Natural killer cell (primary cell): ENCODE data around the gene TMEM51. TPM values are rescaled to one million over a fixed set of nuclear protein-coding genes. Genes with fewer than 3 reads are reported as not detected.

Experiments used
- ATAC-seq, 3 donors: fragments of 150-1000 bp in 2 of 3; fragments of 200-7000 bp in 1 of 3; cut with Tn5 transposase; 1 replicate in 1 of 3; 2 replicates in 2 of 3; pipeline ENCODE4 v1.10.0; 2021; ENCODE audit warnings: mild to moderate bottlenecking in 2 of 3, moderate library complexity in 2 of 3
- DNase-seq, 2 donors: peaks; one replicate each; pipeline versions ENCODE4 v3.0.0 to v3.0.0-alpha.2; 2013 to 2021; ENCODE audit warnings: mixed read lengths in 1 of 2
- H3K27ac ChIP-seq: one replicate; pipeline ENCODE4 v1.5.1; 2013; ENCODE audit warnings: mild to moderate bottlenecking, low read length
- H3K27me3 ChIP-seq: one replicate; pipeline ENCODE4 v1.6.1; 2013; ENCODE audit warnings: low read length; ENCODE audit not compliant: control insufficient read depth, insufficient read depth
- H3K36me3 ChIP-seq: one replicate; pipeline ENCODE4 v1.6.1; 2013; ENCODE audit warnings: low read length; ENCODE audit not compliant: control insufficient read depth, insufficient read depth
- H3K4me1 ChIP-seq: one replicate; pipeline ENCODE4 v1.6.1; 2013; ENCODE audit warnings: low read length; ENCODE audit not compliant: control insufficient read depth, insufficient read depth
- H3K4me3 ChIP-seq: one replicate; pipeline ENCODE4 v1.5.1; 2013; ENCODE audit warnings: low read length
- H3K9me3 ChIP-seq: one replicate; pipeline ENCODE4 v1.6.1; 2013; ENCODE audit warnings: low read length; ENCODE audit not compliant: control insufficient read depth, insufficient read depth
- H3K27ac Mint-ChIP-seq, 2 donors: one replicate each; pipeline ENCODE4 v1.8.0; 2022; ENCODE audit warnings: mild to moderate bottlenecking in 2 of 2, mixed read lengths in 2 of 2, moderate library complexity in 1 of 2
- H3K27me3 Mint-ChIP-seq, 2 donors: one replicate each; pipeline ENCODE4 v1.8.0; 2022; ENCODE audit warnings: low read depth in 2 of 2, mixed read lengths in 2 of 2
- H3K36me3 Mint-ChIP-seq: one replicate; pipeline ENCODE4 v1.8.0; 2022; ENCODE audit warnings: mixed read lengths
- H3K4me1 Mint-ChIP-seq, 2 donors: one replicate each; pipeline ENCODE4 v1.8.0; 2022; ENCODE audit warnings: mixed read lengths in 2 of 2
- H3K4me3 Mint-ChIP-seq: one replicate; pipeline ENCODE4 v1.8.0; 2022; ENCODE audit warnings: mild to moderate bottlenecking, moderate library complexity, mixed read lengths
- H3K9me3 Mint-ChIP-seq, 2 donors: one replicate each; pipeline ENCODE4 v1.8.0; 2022; ENCODE audit warnings: mixed read lengths in 2 of 2
- CTCF ChIP-seq: fragments of 200-600 bp; IDR thresholded peaks from one replicate; pipeline ENCODE4 v1.8.0; 2022; ENCODE audit warnings: antibody characterized with exemption
- WGBS: methylation state at CpG from one replicate; pipeline ENCODE4 v1.1.7; 2013; ENCODE audit warnings: missing lambda C conversion rate; ENCODE audit not compliant: insufficient coverage; 5-methylcytosine and 5-hydroxymethylcytosine counted together
- intact Hi-C: fragments of 100-400 bp; cut with micrococcal nuclease; formaldehyde crosslinking; loops from one replicate; pipeline ENCODE4 v1.14.2; 2022
- total RNA-seq, 4 donors: library from RNA; stranded (reverse); fragments of 120-200 nt in 1 of 4; gene quantifications; one replicate each; pipeline versions ENCODE4 v1.2.3 to v1.2.4, GENCODE V29; 2013 to 2022

Gene TMEM51
- total RNA-seq, 3 donors from 2014 or later (not counting 1 experiment from before 2014, with no cell fraction given), result not detected

DNA sequence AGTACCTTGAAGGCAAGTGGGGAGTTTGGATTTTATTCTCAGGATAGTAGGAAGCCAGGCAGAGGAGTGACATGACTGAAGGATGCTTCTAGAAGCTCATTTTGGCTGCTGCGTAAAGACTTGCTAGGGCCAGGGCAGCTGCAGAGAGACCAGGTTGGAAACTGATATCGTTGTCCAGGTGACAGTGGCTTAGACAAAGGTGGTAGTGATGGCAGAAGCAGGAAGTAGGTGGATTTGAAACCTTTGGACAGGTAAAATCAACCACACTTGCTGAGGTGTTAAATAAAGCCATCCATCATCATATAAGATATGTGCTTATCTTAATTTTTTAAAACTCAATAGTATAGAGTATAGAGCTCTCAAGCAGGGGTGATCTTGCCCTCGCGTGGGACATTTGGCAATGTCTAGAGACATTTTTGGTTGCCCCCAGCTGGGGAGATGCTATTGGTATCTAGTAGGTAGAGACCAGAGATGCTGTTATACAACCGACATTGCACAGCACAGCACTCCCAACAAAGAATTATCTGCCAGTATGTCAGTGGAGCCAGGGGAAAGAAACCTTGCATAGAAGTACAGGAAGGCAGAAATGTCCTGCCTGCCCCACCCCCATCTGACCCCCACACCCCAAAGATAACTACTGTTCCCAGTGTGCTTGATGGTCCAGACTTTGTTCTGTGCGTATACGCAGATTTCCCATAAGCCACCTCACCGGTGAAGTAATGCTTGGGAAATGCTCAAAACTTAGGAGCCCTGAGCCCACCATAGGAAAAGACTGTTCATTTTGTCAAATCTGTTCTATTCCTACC, 31.1 kb downstream of the TMEM51 start:
- Mint-ChIP-seq H3K27ac (no peak overlapping the region), H3K27me3 (peaks cover 13% of the 10 kb centered on the region in 2 donors), H3K4me1 (no peaks in the 10 kb centered on the region), H3K9me3 (no peaks in the 10 kb centered on the region), H3K4me3 (no peak overlapping the region), H3K36me3 (no peaks in the 10 kb centered on the region)
- H3K36me3 ChIP-seq, result no peaks in the 10 kb centered on the region
- ATAC-seq (no peak), DNase-seq (no peak)
- no peaks in the 10 kb centered on the region for H3K4me1 ChIP-seq
- no peak overlapping the region for H3K27ac ChIP-seq
- no peaks in the 10 kb centered on the region for H3K27me3 ChIP-seq
- intact Hi-C loops, result no loop called here
- H3K9me3 ChIP-seq, result no peaks in the 10 kb centered on the region
- 82% methylated on average over 8 of the region's 8 CpGs for WGBS
- TF ChIP-seq CTCF, result no peak
- H3K4me3 ChIP-seq, result no peak overlapping the region

- Mint-ChIP-seq H3K27me3 (peaks cover 13% of the 10 kb centered on the region in 2 donors), H3K4me1 (no peaks in the 10 kb centered on the region), H3K27ac (no peak overlapping the region), H3K36me3 (no peaks in the 10 kb centered on the region), H3K4me3 (no peak overlapping the region), H3K9me3 (no peaks in the 10 kb centered on the region)
- no peak overlapping the region for H3K27ac ChIP-seq
- no peaks in the 10 kb centered on the region for H3K36me3 ChIP-seq
- intact Hi-C loops, result no loop called here
- no peak for TF ChIP-seq CTCF
- H3K27me3 ChIP-seq, result no peaks in the 10 kb centered on the region
- H3K4me3 ChIP-seq, result no peak overlapping the region
- no peaks in the 10 kb centered on the region for H3K9me3 ChIP-seq
- 48% methylated on average over 3 of the region's 3 CpGs for WGBS
- no peaks in the 10 kb centered on the region for H3K4me1 ChIP-seq
- DNase-seq, result no peak
- no peak for ATAC-seq
Observed at GRCh38 chr1:15185617-15186016, 32.1 kb downstream of the TMEM51 start.

GRCh38 chr1:15186073-15186845, 32.7 kb downstream of the TMEM51 start:
- no peak for DNase-seq

More at GRCh38 chr1:15186073-15186845, 32.7 kb downstream of the TMEM51 start:
- Mint-ChIP-seq H3K36me3 (no peaks in the 10 kb centered on the region), H3K9me3 (no peaks in the 10 kb centered on the region), H3K27me3 (peaks cover 9 to 13% of the 10 kb centered on the region in 2 donors), H3K27ac (no peak overlapping the region), H3K4me3 (no peak overlapping the region), H3K4me1 (no peaks in the 10 kb centered on the region)
- intact Hi-C loops, result no loop called here
- Histone ChIP-seq H3K9me3 (no peaks in the 10 kb centered on the region), H3K27me3 (no peaks in the 10 kb centered on the region), H3K36me3 (no peaks in the 10 kb centered on the region), H3K4me1 (no peaks in the 10 kb centered on the region), H3K27ac (no peak overlapping the region), H3K4me3 (no peak overlapping the region)
- no peak for ATAC-seq
- no peak for TF ChIP-seq CTCF
- WGBS, result 68% methylated on average over 5 of the region's 6 CpGs
